K562 (cell line): ENCODE measurements around the gene TRMT1L. TPM values are rescaled to one million over a fixed set of nuclear protein-coding genes. Genes with fewer than 3 reads are reported as not detected.
A peak's percentile ranks its signal among the peaks of the same experiment; 100 is the strongest.

Source experiments
- ATAC-seq: fragments of 200-7000 bp; cut with Tn5 transposase; 3 replicates; pipeline ENCODE4 v1.9.1; 2020; ENCODE audit warnings: moderate library complexity
- BruUV-seq: library from RNA; stranded (reverse); fragments of 400-500 nt; replicated peaks from 2 replicates; lab custom pipeline; 2021; lab: Mats Ljungman, UMichigan
- CTCF ChIA-PET: fragments of 300-600 bp; formaldehyde crosslinking; extraction: SDS; loops from one replicate; lab custom pipeline; 2021; ENCODE audit warnings: low intra/inter-chr PET ratio; lab: Yijun Ruan, JAX
- POLR2A ChIA-PET: fragments of 300-600, 350-650 bp; sonication (Branson Sonifier 250); formaldehyde crosslinking; extraction: SDS; loops from one replicate; lab custom pipeline; 2021; ENCODE audit warnings: antibody characterized with exemption, inconsistent platforms; lab: Yijun Ruan, JAX
- DNase-seq, 4 experiments: peaks; one replicate each; pipeline versions ENCODE4 v3.0.0 to v3.0.0-alpha.2; 2011 to 2018; ENCODE audit warnings: low spot score in 3 of 4, mixed read lengths in 3 of 4; ENCODE audit errors: extremely low read depth in 1 of 4
- FAIRE-seq: peaks from 2 replicates; lab custom pipeline; 2011; peaks lifted over from hg19 to GRCh38; lab: Jason Lieb, UNC
- H2AFZ ChIP-seq: 2 replicates; pipeline ENCODE4 v1.6.0; 2011; ENCODE audit warnings: low read depth, low read length, control low read depth, inconsistent platforms
- H3K27ac ChIP-seq: fragments of 200-600 bp; 3 replicates; pipeline ENCODE4 v1.8.0; 2011; ENCODE audit warnings: low read depth, mild to moderate bottlenecking, control low read depth, inconsistent platforms, low read length, moderate library complexity, mixed read lengths; ENCODE audit errors: extremely low read depth
- H3K27me3 ChIP-seq, 2 experiments: fragments of 300-600 bp in 1 of 2; 2 replicates in 1 of 2; 3 replicates in 1 of 2; pipeline versions ENCODE4 v1.6.0 to v1.8.0; 2011; ENCODE audit warnings: inconsistent platforms in 2 of 2, low read length in 2 of 2, mild to moderate bottlenecking in 1 of 2, mixed read lengths in 1 of 2, moderate library complexity in 1 of 2; ENCODE audit not compliant: control insufficient read depth in 2 of 2, insufficient read depth in 2 of 2
- H3K36me3 ChIP-seq: fragments of 300-600 bp; 3 replicates; pipeline ENCODE4 v1.8.0; 2011; ENCODE audit warnings: mild to moderate bottlenecking, low read length, inconsistent platforms; ENCODE audit not compliant: control insufficient read depth, insufficient read depth
- H3K4me1 ChIP-seq, 2 experiments: fragments of 200-600 bp in 1 of 2; replicated peaks in 1 of 2; 2 replicates in 1 of 2; 3 replicates in 1 of 2; pipeline versions ENCODE4 v1.5.1 to v1.8.0; 2011; ENCODE audit warnings: inconsistent platforms in 2 of 2, low read length in 2 of 2, mild to moderate bottlenecking in 1 of 2, mixed read lengths in 1 of 2, moderate library complexity in 1 of 2; ENCODE audit not compliant: control insufficient read depth in 2 of 2, insufficient read depth in 2 of 2
- H3K4me2 ChIP-seq: 2 replicates; pipeline ENCODE4 v1.6.1; 2011; ENCODE audit warnings: low read length, control low read depth, inconsistent platforms, mixed read lengths; ENCODE audit not compliant: insufficient read depth
- H3K4me3 ChIP-seq: fragments of 200-600 bp; sonication (generic), shearing (Covaris generic); 2 replicates; pipeline ENCODE4 v1.5.1; 2016; ENCODE audit warnings: control low read depth, inconsistent platforms
- H3K79me2 ChIP-seq: fragments of 200-600 bp; 3 replicates; pipeline ENCODE4 v1.8.0; 2011; ENCODE audit warnings: low read length, inconsistent platforms; ENCODE audit not compliant: control insufficient read depth, insufficient read depth
- H3K9ac ChIP-seq, 2 experiments: 2 replicates each; pipeline versions ENCODE4 v1.6.0 to v1.6.1; 2011; ENCODE audit warnings: low read depth in 2 of 2, low read length in 2 of 2, control low read depth in 1 of 2, inconsistent platforms in 1 of 2, mild to moderate bottlenecking in 1 of 2, mixed read lengths in 1 of 2; ENCODE audit not compliant: insufficient read depth in 1 of 2
- H3K9me1 ChIP-seq: one replicate; pipeline ENCODE4 v1.6.0; 2011; ENCODE audit warnings: inconsistent platforms, mild to moderate bottlenecking, low read length, moderate library complexity; ENCODE audit not compliant: control insufficient read depth, insufficient read depth
- H3K9me3 ChIP-seq: replicated peaks from 2 replicates; pipeline ENCODE4 v1.5.1; 2011; ENCODE audit warnings: low read depth, low read length, inconsistent platforms; ENCODE audit not compliant: control insufficient read depth, insufficient read depth
- H4K20me1 ChIP-seq: replicated peaks from 2 replicates; pipeline ENCODE4 v1.6.1; 2011; ENCODE audit warnings: low read length, inconsistent platforms, mixed read lengths; ENCODE audit not compliant: control insufficient read depth, insufficient read depth
- ARID4B ChIP-seq: sonication (generic); formaldehyde crosslinking; IDR thresholded peaks from 2 replicates; pipeline ENCODE4 v1.8.0; 2022; ENCODE audit warnings: mild to moderate bottlenecking, missing genetic modification reagents
- E2F5 ChIP-seq: sonication (generic); formaldehyde crosslinking; IDR thresholded peaks from 2 replicates; pipeline ENCODE4 v1.8.0; 2022; ENCODE audit warnings: mild to moderate bottlenecking, missing genetic modification reagents
- FOXK1 ChIP-seq: sonication (generic); formaldehyde crosslinking; IDR thresholded peaks from 2 replicates; pipeline ENCODE4 v1.8.0; 2022; ENCODE audit warnings: missing genetic modification reagents, mild to moderate bottlenecking, borderline replicate concordance
- HCFC1 ChIP-seq: IDR thresholded peaks from 2 replicates; pipeline ENCODE4 v1.6.1; 2012; ENCODE audit warnings: low read depth, low read length, improper control_type of control experiment
- HDAC1 ChIP-seq, 2 experiments: fragments of 450-650 bp; IDR thresholded peaks; 2 replicates each; pipeline ENCODE4 v1.6.1; 2016 to 2017; ENCODE audit warnings: inconsistent platforms in 1 of 2, mild to moderate bottlenecking in 1 of 2, moderate library complexity in 1 of 2
- HMGXB4 ChIP-seq: sonication (generic); formaldehyde crosslinking; IDR thresholded peaks from 2 replicates; pipeline ENCODE4 v1.8.1; 2023; ENCODE audit warnings: mild to moderate bottlenecking, missing genetic modification reagents
- ILF3 ChIP-seq: fragments of 450-650 bp; IDR thresholded peaks from 2 replicates; pipeline ENCODE4 v1.6.1; 2018; ENCODE audit warnings: antibody characterized with exemption, mild to moderate bottlenecking, moderate library complexity, borderline replicate concordance
- KLF1 ChIP-seq: fragments of 450-650 bp; IDR thresholded peaks from 2 replicates; pipeline ENCODE4 v1.6.1; 2016; ENCODE audit warnings: missing genetic modification characterization, missing compliant biosample characterization
- MCM7 ChIP-seq, 2 experiments: fragments of 450-650 bp; IDR thresholded peaks; 2 replicates each; pipeline ENCODE4 v1.6.1; 2016 to 2018
- NFATC3 ChIP-seq: fragments of 450-650 bp; IDR thresholded peaks from 2 replicates; pipeline ENCODE4 v1.6.1; 2017; ENCODE audit warnings: mild to moderate bottlenecking
- NKRF ChIP-seq: fragments of 450-650 bp; IDR thresholded peaks from 2 replicates; pipeline ENCODE4 v1.6.1; 2016; ENCODE audit warnings: borderline replicate concordance
- SPI1 ChIP-seq: IDR thresholded peaks from 2 replicates; pipeline ENCODE4 v1.6.1; 2011; ENCODE audit warnings: low read depth, low read length, control low read depth, borderline replicate concordance
- STAT5A ChIP-seq: IDR thresholded peaks from 2 replicates; pipeline ENCODE4 v1.6.1; 2012; ENCODE audit warnings: low read length, inconsistent platforms, borderline replicate concordance
- TSC22D4 ChIP-seq: fragments of 450-650 bp; IDR thresholded peaks from 2 replicates; pipeline ENCODE4 v1.6.1; 2016; ENCODE audit warnings: missing genetic modification characterization, missing biosample characterization, control low read depth
- WGBS: fragments of 100-300 bp; shearing (Covaris generic); methylation state at CpG from one replicate; pipeline ENCODE4 v1.1.6; 2016; ENCODE audit warnings: low coverage, mixed read lengths; ENCODE audit not compliant: insufficient coverage; ENCODE audit errors: missing lambda C conversion rate; 5-methylcytosine and 5-hydroxymethylcytosine counted together
- in situ Hi-C: fragments of 300-500 bp; cut with MboI; formaldehyde crosslinking; loops from 4 replicates; pipeline ENCODE4 v1.15.0; 2018; ENCODE audit warnings: inconsistent platforms, mixed read lengths
- intact Hi-C: fragments of 100-400 bp; cut with micrococcal nuclease; formaldehyde crosslinking; loops from 2 replicates; pipeline ENCODE4 v1.14.2; 2022
- polyA plus RNA-seq, 8 experiments: library from polyadenylated mRNA; depleted of rRNA in 4 of 8; stranded (reverse) in 5 of 8; unstranded in 3 of 8; fragments of >200 nt; fragmentation: Nextera tagmentation in 2 of 8; fragmentation: Illumina TruSeq in 1 of 8; extraction: Ambion mirVana in 2 of 8; extraction: Trizol in 1 of 8; gene quantifications; 2 replicates each; pipeline versions ENCODE4 v1.2.1 to v1.2.3, GENCODE V29; 2011 to 2014; ENCODE audit warnings: inconsistent platforms in 1 of 8, missing spikeins in 1 of 8
- total RNA-seq, 7 experiments: library from RNA; depleted of rRNA in 6 of 7; stranded (reverse); fragments of >200 nt in 6 of 7; fragmentation: Illumina TruSeq in 2 of 7; extraction: Trizol in 2 of 7; gene quantifications; 2 replicates each; pipeline versions ENCODE4 v1.2.1 to v1.2.3, GENCODE V29; 2011 to 2021; ENCODE audit warnings: low replicate concordance in 1 of 7

The TRMT1L gene
- total and polyA plus RNA-seq, 9 of the 15 experiments (the other 6 are each of a cell fraction or from before 2014, with no cell fraction given) = 6.4 to 88.9 (median 32.9) TPM

DNA sequence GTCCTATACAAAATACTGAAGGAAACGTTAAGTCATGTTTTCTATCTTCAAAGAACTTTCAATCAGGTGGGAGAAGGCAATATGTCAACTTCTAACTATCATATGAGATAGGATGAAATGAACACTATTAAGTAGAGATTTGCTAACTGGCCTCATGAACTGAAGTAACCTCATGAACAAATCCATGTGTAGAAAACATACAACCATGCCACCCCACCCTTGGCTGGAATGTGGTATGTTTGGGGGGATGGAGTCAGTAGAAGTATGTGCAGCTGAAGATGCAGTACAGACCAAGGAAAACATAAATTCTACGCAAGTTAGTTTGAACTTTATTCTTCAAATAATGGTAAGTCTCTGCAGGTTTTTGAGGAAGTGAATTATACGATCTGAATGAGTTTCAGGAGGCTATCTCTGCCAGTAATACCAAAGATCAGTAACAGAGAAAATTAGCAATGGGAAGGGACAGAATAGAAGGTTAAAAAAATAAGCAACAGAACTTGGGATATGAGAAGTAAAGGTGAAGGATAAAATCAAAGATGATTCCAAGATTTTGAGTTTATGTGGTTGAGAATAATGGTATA lies 4.5 kb downstream of the TRMT1L start:
- intact Hi-C loops (no loop called here), in situ Hi-C loops (no loop called here)
- H3K36me3 ChIP-seq = peaks cover 39% of the 10 kb centered on the region
- no peak for ATAC-seq
- no peak for FAIRE-seq
- DNase-seq = peak in 2 of 4 experiments; percentile 17 to 36
- WGBS = 37% methylated on average over 3 of the region's 3 CpGs
- CTCF ChIA-PET = no interaction called here
- H3K4me1 ChIP-seq = peaks cover 7 to 30% of the 10 kb centered on the region in 2 experiments; a peak in 3 of 5 replicates
- no TSS peak for BruUV-seq
- H2AFZ ChIP-seq = no peak overlapping the region
- no peak overlapping the region for H3K4me3 ChIP-seq
- H3K27ac ChIP-seq = no peak overlapping the region
- no peaks in the 10 kb centered on the region for H3K9me1 ChIP-seq
- H3K4me2 ChIP-seq = peak overlapping the region; percentile 2; the same call in 1 of the 2 replicates
- H3K79me2 ChIP-seq = peaks cover 38% of the 10 kb centered on the region
- POLR2A ChIA-PET = no interaction called here
- no peaks in the 10 kb centered on the region for H4K20me1 ChIP-seq
- H3K27me3 ChIP-seq = no peaks in the 10 kb centered on the region
- H3K9me3 ChIP-seq = no peaks in the 10 kb centered on the region
- no peak overlapping the region; a peak in 1 of 4 replicates for H3K9ac ChIP-seq
- no peak for TF ChIP-seq MCM7 (IDR thresholded peaks at IDR 0.05)
- TF ChIP-seq ILF3 = no peak
- peak; percentile 88 for TF ChIP-seq SPI1
- no peak for TF ChIP-seq STAT5A
- peak; percentile 94 for TF ChIP-seq KLF1 (tag)
- no peak for TF ChIP-seq TSC22D4 (tag)
- no peak for TF ChIP-seq HCFC1
- TF ChIP-seq E2F5 (CRISPR knock-in tag) = no peak
- no peak for TF ChIP-seq ARID4B
- TF ChIP-seq HMGXB4 (CRISPR knock-in tag) = no peak
- TF ChIP-seq HDAC1 (IDR thresholded peaks at IDR 0.05) = 0 out of 4 replicates have a peak, but pooled peaks of 1 of the 2 experiments have one; percentile 28
- no peak for TF ChIP-seq NFATC3
- TF ChIP-seq NKRF = 0 out of 2 replicates have a peak, but pooled peaks have one; percentile 34
- TF ChIP-seq FOXK1 (CRISPR knock-in tag) = no peak
